Measurements from ENCODE around the gene CD27.

DNA sequence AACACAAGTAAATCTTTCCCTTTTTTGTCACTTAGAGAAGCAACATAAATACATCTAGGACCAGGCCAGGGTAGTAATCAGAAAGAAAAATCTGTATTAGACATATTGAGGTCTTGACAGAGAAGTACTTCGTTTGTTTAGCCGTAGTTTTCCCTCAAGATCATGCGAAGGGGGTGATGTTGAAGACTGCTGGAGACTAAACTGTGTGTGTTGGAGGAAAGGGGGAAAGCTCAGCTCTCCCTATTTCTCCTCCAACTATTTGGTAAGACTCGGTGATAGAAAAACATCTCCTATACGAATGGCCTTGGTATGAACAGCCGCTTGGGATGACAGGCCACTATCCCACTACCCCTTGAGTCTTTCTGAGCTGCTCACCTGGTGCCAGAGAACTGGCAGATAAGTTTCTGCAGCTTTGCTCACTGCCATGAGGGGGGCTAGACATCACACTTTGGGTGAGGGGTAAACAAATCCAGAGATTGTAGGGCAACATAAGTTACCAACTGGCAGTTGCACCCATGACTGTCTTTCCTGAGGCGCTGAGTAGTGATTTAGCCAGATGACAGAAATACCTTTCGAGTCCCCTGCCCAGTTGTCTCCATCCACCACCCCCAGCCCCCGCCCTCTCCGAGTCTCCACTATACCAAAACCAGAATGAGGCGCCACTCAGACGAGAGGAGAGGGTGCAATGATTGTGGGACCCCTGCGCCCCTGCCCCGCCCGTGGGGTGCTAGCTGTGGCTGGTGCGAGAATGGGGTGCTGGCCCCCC is 25.0 kb downstream of the CD27 start:
- TF ChIP-seq, protein P1, sequence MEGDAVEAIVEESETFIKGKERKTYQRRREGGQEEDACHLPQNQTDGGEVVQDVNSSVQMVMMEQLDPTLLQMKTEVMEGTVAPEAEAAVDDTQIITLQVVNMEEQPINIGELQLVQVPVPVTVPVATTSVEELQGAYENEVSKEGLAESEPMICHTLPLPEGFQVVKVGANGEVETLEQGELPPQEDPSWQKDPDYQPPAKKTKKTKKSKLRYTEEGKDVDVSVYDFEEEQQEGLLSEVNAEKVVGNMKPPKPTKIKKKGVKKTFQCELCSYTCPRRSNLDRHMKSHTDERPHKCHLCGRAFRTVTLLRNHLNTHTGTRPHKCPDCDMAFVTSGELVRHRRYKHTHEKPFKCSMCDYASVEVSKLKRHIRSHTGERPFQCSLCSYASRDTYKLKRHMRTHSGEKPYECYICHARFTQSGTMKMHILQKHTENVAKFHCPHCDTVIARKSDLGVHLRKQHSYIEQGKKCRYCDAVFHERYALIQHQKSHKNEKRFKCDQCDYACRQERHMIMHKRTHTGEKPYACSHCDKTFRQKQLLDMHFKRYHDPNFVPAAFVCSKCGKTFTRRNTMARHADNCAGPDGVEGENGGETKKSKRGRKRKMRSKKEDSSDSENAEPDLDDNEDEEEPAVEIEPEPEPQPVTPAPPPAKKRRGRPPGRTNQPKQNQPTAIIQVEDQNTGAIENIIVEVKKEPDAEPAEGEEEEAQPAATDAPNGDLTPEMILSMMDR (IDR thresholded peaks at IDR 0.05 in 8 of 11, conservative IDR thresholded peaks at IDR 0.05 in 3 of 11), result no peak
- TF ChIP-seq POLR2A (IDR thresholded peaks at IDR 0.05), result no peak
- TF ChIP-seq POLR2AphosphoS5 (IDR thresholded peaks at IDR 0.05), result no peak

Data from spleen (tissue), 7 donors.